Testis (tissue), 3 donors: ENCODE data around the gene DOK5. TPM values are rescaled to one million over a fixed set of nuclear protein-coding genes. Genes with fewer than 3 reads are reported as not detected.

ENCODE experiments used
- DNase-seq: peaks from one replicate; pipeline ENCODE4 v3.0.0-alpha.2; 2019
- H3K27ac ChIP-seq, 2 donors: fragments of 200-600 bp; sonication (generic); one replicate each; pipeline ENCODE4 v1.5.1; 2019
- H3K27me3 ChIP-seq: fragments of 200-600 bp; sonication (generic); one replicate; pipeline ENCODE4 v1.5.1; 2019
- H3K36me3 ChIP-seq: fragments of 200-600 bp; sonication (generic); one replicate; pipeline ENCODE4 v1.5.1; 2017; ENCODE audit warnings: low read depth; ENCODE audit errors: missing control alignments
- H3K4me1 ChIP-seq: fragments of 200-600 bp; sonication (generic); one replicate; pipeline ENCODE4 v1.5.1; 2019
- H3K4me3 ChIP-seq, 2 donors: fragments of 200-600 bp; sonication (generic); one replicate each; pipeline ENCODE4 v1.5.1; 2017 to 2019
- H3K9me3 ChIP-seq: fragments of 200-600 bp; sonication (generic); one replicate; pipeline ENCODE4 v1.5.1; 2017
- POLR2A ChIP-seq: fragments of 450-650 bp; IDR thresholded peaks from one replicate; pipeline ENCODE4 v1.6.1; 2017; ENCODE audit warnings: antibody characterized with exemption, mild to moderate bottlenecking, moderate library complexity
- WGBS, 2 donors: methylation state at CpG; one replicate each; pipeline ENCODE4 v1.1.5; 2018; 5-methylcytosine and 5-hydroxymethylcytosine counted together
- intact Hi-C: fragments of 100-400 bp; cut with DNase I; formaldehyde crosslinking; loops from one replicate; pipeline ENCODE4 v1.15.1; 2023; ENCODE audit warnings: low total_unique reads
- polyA plus RNA-seq: library from polyadenylated mRNA; stranded (reverse); fragments of 350-450 nt; fragmentation: Illumina TruSeq; extraction: RNeasy Lipid Tissue Mini Kit (QIAGEN cat#74804); gene quantifications from one replicate; pipeline ENCODE4 v1.2.3, GENCODE V29; 2014; ENCODE audit warnings: low read depth, low replicate concordance; ENCODE audit not compliant: insufficient read depth
- total RNA-seq, 2 donors: library from RNA; depleted of rRNA; stranded (reverse); fragments of >200 nt; gene quantifications; one replicate each; pipeline ENCODE4 v1.2.3, GENCODE V29; 2016
- TF ChIP-seq, protein P1 (sequence below), 3 experiments: fragments of 450-650 bp in 2 of 3; fragments of 200-600 bp in 1 of 3; sonication (generic) in 1 of 3; IDR thresholded peaks; one replicate each; pipeline ENCODE4 v1.5.1; 2016 to 2019; ENCODE audit warnings: antibody characterized with exemption in 3 of 3, mild to moderate bottlenecking in 2 of 3, moderate library complexity in 1 of 3

The DOK5 gene
- total and polyA plus RNA-seq, 3 donors from 2014 or later: 1.0 to 3.1 (median 1.7) TPM

DNA sequence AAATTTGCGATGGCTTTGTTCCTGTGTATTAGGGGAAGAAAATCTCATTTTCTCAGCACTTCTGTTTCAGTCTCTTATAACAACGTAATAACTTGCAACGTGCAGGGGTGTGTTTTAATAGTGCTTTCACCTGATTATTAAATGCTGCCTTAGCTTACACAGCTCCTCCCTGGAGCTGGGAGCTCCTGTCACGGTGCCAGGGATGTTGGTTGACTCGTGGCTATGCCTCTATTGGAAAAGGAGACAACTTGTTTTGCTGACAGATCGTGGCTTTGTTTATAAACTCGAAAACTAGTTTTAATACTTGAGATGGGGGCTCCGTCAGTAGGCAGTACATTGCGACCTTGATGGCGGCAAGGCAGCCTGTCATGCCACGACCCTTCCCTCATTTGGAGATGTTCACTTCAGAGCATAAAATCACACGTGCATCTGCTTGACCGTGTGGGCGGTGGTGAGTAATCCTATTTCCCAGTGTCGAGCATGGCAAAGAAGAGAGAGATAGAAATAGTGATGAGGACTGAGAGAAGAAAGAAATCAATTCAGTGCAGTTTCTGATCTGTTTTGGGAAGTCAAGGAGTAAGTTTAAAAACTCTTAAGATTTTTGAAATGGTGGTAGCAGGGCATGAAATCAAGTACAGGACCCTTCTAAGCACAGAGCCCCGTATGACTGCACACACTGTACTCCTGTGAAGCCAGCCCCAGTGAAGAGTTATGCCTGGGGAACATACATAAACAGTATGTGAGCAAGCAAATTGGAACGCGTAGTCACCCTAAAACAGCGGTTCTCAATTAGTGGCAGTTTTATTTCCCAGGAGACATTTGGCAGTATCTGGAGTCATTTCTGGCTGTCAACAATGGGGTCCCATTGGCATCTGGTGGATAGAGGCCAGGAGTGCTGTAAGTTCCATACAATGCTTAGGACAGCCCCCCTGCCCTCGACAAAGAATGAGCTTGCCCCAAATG, 147.2 kb downstream of the DOK5 start:
- intact Hi-C loops: no loop called here
- no peaks in the 10 kb centered on the region for H3K27me3 ChIP-seq
- WGBS, 2 donors: 61 to 69% methylated on average over 17 to 20 of the region's 20 CpGs
- no peak for DNase-seq
- H3K27ac ChIP-seq: no peak overlapping the region
- H3K9me3 ChIP-seq: no peaks in the 10 kb centered on the region
- no peaks in the 10 kb centered on the region for H3K4me1 ChIP-seq
- no peaks in the 10 kb centered on the region for H3K36me3 ChIP-seq
- no peak for TF ChIP-seq POLR2A
- TF ChIP-seq, protein P1, sequence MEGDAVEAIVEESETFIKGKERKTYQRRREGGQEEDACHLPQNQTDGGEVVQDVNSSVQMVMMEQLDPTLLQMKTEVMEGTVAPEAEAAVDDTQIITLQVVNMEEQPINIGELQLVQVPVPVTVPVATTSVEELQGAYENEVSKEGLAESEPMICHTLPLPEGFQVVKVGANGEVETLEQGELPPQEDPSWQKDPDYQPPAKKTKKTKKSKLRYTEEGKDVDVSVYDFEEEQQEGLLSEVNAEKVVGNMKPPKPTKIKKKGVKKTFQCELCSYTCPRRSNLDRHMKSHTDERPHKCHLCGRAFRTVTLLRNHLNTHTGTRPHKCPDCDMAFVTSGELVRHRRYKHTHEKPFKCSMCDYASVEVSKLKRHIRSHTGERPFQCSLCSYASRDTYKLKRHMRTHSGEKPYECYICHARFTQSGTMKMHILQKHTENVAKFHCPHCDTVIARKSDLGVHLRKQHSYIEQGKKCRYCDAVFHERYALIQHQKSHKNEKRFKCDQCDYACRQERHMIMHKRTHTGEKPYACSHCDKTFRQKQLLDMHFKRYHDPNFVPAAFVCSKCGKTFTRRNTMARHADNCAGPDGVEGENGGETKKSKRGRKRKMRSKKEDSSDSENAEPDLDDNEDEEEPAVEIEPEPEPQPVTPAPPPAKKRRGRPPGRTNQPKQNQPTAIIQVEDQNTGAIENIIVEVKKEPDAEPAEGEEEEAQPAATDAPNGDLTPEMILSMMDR (IDR thresholded peaks at IDR 0.05): no peak
- no peak overlapping the region for H3K4me3 ChIP-seq

DNA sequence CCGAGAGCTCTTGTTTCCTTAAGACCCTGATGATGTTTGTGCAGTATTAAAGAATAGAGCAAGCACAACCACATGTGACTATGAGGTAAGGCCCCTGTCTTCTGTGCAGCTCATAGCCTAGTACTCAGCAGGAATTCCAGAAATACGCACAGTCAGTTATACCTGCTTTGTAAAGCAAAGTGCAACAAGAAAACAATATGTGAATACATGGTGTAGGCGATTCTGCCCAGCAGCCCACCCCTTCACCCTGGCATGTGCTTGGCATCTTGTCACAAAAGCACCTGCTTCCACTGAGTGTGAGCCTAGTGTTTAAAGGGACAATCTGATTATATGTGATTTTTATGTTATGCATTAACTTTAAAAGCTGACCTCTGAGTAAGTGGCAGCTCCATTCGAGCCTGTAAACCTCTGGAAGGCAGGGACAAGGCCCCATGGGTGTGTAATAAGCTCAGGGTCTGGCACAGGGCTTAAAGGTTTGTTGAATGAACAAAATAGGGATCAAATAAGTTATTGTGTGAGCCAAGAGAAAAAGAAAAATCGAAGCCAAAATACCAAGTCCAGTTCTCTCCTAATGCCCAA, 148.7 kb downstream of the DOK5 start:
- 83 to 84% methylated on average over 5 of the region's 5 CpGs for WGBS, 2 donors
- Histone ChIP-seq H3K36me3 (no peaks in the 10 kb centered on the region), H3K27me3 (no peaks in the 10 kb centered on the region), H3K4me3 (no peak overlapping the region), H3K4me1 (no peaks in the 10 kb centered on the region), H3K27ac (no peak overlapping the region), H3K9me3 (no peaks in the 10 kb centered on the region)
- TF ChIP-seq, protein P1 (IDR thresholded peaks at IDR 0.05): no peak
- no peak for TF ChIP-seq POLR2A
- no peak for DNase-seq
- intact Hi-C loops: no loop called here

DNA sequence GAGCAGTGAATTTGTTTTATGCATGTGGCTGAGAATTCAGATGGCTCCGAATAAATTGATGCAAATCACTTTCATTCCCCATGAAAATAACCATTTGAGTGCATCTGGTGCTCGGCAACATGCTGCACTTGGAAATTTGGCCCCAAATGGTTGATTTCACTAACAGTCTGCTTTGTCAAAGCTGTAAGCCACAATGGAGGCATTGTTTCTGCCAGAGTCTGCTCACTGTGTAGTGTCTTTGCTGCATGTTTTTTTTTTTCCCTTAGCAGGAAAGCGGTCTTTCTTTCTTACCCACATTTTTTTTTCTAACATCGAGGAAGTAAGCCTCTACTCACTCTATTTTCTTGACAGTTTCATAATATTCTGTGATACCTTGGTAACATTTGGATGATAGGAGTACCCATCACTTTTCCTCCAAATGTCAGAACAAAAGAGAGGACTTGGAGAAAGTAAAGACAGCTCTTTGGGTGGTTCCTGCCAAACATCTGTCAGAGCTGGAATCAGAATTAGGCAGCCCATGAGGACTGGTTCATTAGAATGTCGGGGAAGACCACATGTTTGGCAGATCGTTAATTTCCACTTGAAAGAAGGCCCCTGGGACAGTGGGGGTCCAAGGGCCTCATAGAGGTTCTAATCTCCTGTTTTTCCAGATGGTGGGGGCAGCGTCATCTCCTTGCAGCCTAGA, 149.5 kb downstream of the DOK5 start:
- H3K4me1 ChIP-seq: no peaks in the 10 kb centered on the region
- no peak overlapping the region for H3K27ac ChIP-seq
- no peaks in the 10 kb centered on the region for H3K27me3 ChIP-seq
- DNase-seq: peak; percentile 21
- TF ChIP-seq, protein P1 (IDR thresholded peaks at IDR 0.05): no peak
- TF ChIP-seq POLR2A: no peak
- H3K9me3 ChIP-seq: no peaks in the 10 kb centered on the region
- intact Hi-C loops: no loop called here
- no peaks in the 10 kb centered on the region for H3K36me3 ChIP-seq
- WGBS, 2 donors: 38 to 51% methylated on average over 7 of the region's 7 CpGs
- no peak overlapping the region for H3K4me3 ChIP-seq

DNA sequence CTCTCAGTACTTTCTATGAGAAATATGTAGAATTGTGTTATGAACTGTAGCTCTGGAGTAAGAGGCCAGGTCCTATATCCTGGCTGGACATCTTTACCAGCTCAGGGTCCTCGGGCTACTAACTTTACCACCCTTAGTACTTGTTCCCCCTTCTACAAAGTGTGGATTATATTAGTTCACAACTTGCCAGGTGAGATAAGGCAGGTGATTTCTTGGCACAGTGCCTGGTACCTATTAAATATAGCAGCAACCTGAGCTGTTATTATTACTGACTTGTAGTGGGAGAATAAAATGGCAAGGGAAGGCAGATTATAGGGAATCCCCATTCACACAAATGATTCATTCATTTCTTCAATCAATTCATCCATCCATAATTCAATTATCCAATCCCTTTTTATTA, 150.1 kb downstream of the DOK5 start:
- Histone ChIP-seq H3K4me3 (no peak overlapping the region), H3K36me3 (no peaks in the 10 kb centered on the region), H3K27me3 (no peaks in the 10 kb centered on the region), H3K9me3 (no peaks in the 10 kb centered on the region), H3K27ac (no peak overlapping the region), H3K4me1 (no peaks in the 10 kb centered on the region)
- DNase-seq: no peak
- intact Hi-C loops: no loop called here
- 76 to 92% methylated on average over 1 of the region's 1 CpG for WGBS, 2 donors
- no peak for TF ChIP-seq POLR2A
- TF ChIP-seq, protein P1 (IDR thresholded peaks at IDR 0.05): no peak
